ENCODE measurements around the gene NUDT12. TPM values are rescaled to one million over a fixed set of nuclear protein-coding genes. Genes with fewer than 3 reads are reported as not detected.

Gene NUDT12
- total RNA-seq, 2 experiments from 2014 or later, result 2.7 to 3.0 TPM

- intact Hi-C loops (cut with micrococcal nuclease), result no loop called here
- H3K27ac Mint-ChIP-seq, result no peak overlapping the region
- H3K27me3 Mint-ChIP-seq, result peaks cover 2% of the 10 kb centered on the region
- H3K9me3 Mint-ChIP-seq, result no peaks in the 10 kb centered on the region
- H3K36me3 Mint-ChIP-seq (ENCODE audit: low read depth), result no peaks in the 10 kb centered on the region
- ATAC-seq (no peak), DNase-seq (no peak)
- no peak overlapping the region for H3K4me3 Mint-ChIP-seq
- no peak for TF ChIP-seq CTCF (IDR thresholded peaks at IDR 0.05)
- no peaks in the 10 kb centered on the region for H3K4me1 Mint-ChIP-seq (ENCODE audit: low read depth)
- ChIA-PET POLR2A (no interaction called here), CTCF (no interaction called here)
These were observed 24.7 kb upstream of the NUDT12 start for GRCh38 chr5:103587185-103587748.

GRCh38 chr5:103582364-103582763 lies 19.8 kb upstream of the NUDT12 start:
- TF ChIP-seq CTCF (IDR thresholded peaks at IDR 0.05), result peak; percentile 54
- Mint-ChIP-seq H3K36me3 (ENCODE audit: low read depth) (no peaks in the 10 kb centered on the region), H3K4me1 (ENCODE audit: low read depth) (no peaks in the 10 kb centered on the region), H3K9me3 (no peaks in the 10 kb centered on the region), H3K27me3 (peaks cover 2% of the 10 kb centered on the region), H3K4me3 (no peak overlapping the region), H3K27ac (no peak overlapping the region)
- DNase-seq (peak; percentile 24), ATAC-seq (no peak)
- intact Hi-C loops (cut with micrococcal nuclease), result no loop called here
- CTCF ChIA-PET, result interaction anchor here (0.6 to 2.2 kb wide), 5 partner anchors 11 to 1148 kb away, joined by 3 to 5 read pairs (median 3); no protein-coding TSS in a partner anchor
- POLR2A ChIA-PET, result interaction anchor here (0.7 kb wide), 1 partner anchor 646 kb away, joined by 3 read pairs; no protein-coding TSS in a partner anchor

DNA sequence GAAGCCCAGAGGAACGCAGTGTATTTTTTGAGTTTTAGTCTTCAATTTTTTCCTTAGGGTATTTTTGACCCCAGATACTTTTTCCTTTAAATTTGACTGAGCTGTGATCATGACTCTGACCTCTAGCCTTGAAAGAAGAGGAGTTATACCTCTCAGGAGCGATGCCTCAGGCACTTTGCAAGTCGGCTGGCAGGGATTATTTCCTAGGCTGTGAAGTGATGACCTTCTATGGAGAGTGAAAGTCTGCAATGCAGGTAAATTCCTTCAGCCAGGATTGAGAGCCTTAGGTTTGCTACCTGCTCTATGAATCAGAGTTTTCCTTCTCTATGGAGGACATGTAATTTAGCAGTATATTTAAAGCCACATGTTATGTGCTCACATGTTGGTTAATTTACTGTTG lies 10.8 kb upstream of the NUDT12 start:
- Mint-ChIP-seq H3K27ac (no peak overlapping the region), H3K9me3 (no peaks in the 10 kb centered on the region)
- no peak for TF ChIP-seq CTCF (IDR thresholded peaks at IDR 0.05)

DNA sequence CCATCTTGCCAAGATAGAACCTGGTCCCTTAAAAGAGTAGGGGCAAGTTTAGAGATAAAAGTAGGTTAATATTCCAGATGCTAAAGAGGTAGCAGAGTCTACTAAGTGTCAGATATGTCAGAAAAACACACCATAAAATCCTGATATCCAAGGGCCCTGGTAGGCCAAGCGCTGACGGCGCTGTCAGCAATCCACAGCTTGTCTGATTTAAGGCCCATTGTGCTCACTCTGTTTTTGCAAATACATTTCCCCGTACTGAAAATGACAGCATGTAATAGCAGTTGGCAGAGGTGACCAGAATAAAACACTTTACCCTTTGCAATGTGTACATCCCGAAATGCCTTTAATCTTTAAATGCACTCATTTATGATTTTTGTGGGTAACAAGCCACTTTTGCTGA lies 9.9 kb upstream of the NUDT12 start:
- no peaks in the 10 kb centered on the region for H3K4me1 Mint-ChIP-seq (ENCODE audit: low read depth)
- no peak overlapping the region for H3K4me3 Mint-ChIP-seq
- H3K27me3 Mint-ChIP-seq, result peaks cover 9% of the 10 kb centered on the region
- no peak for TF ChIP-seq CTCF (IDR thresholded peaks at IDR 0.05)
- DNase-seq (no peak), ATAC-seq (no peak)
- intact Hi-C loops (cut with micrococcal nuclease), result loop anchor here (10.0 kb wide), 1 partner anchor 612 kb away; no protein-coding TSS in a partner anchor
- H3K9me3 Mint-ChIP-seq, result no peaks in the 10 kb centered on the region
- H3K36me3 Mint-ChIP-seq (ENCODE audit: low read depth), result no peaks in the 10 kb centered on the region
- POLR2A ChIA-PET, result no interaction called here
- H3K27ac Mint-ChIP-seq, result no peak overlapping the region
- CTCF ChIA-PET, result no interaction called here

More for the DNA sequence above, 10.8 kb upstream of the NUDT12 start:
- DNase-seq (no peak), ATAC-seq (no peak)
- Mint-ChIP-seq H3K4me3 (no peak overlapping the region), H3K4me1 (ENCODE audit: low read depth) (no peaks in the 10 kb centered on the region), H3K36me3 (ENCODE audit: low read depth) (no peaks in the 10 kb centered on the region), H3K27me3 (peaks cover 9% of the 10 kb centered on the region)
- ChIA-PET POLR2A (no interaction called here), CTCF (no interaction called here)
- intact Hi-C loops (cut with micrococcal nuclease), result loop anchor here (10.0 kb wide), 1 partner anchor 611 kb away; no protein-coding TSS in a partner anchor

DNA sequence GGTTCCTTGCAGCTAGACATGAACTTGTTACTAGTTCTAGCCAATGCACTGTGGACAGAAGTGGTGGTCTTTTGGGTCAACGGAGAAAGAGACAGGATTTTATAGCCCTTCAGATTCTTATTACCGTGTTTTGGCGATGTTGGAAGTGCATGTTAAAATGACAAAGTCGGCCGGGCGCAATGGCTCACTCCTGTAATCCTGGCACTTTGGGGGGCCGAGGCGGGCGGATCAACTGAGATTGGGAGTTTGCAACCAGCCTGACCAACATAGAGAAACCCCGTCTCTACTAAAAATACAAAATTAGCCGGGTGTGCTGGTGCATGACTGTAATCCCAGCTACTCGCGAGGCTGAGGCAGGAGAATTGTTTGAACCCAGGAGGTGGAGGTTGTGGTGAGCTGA lies 9.1 kb upstream of the NUDT12 start:
- no peak for TF ChIP-seq CTCF (IDR thresholded peaks at IDR 0.05)
- no peaks in the 10 kb centered on the region for H3K36me3 Mint-ChIP-seq (ENCODE audit: low read depth)
- intact Hi-C loops (cut with micrococcal nuclease), result loop anchor here (10.0 kb wide), 1 partner anchor 613 kb away; no protein-coding TSS in a partner anchor
- no peaks in the 10 kb centered on the region for H3K4me1 Mint-ChIP-seq (ENCODE audit: low read depth)
- ChIA-PET POLR2A (no interaction called here), CTCF (no interaction called here)
- peaks cover 9% of the 10 kb centered on the region for H3K27me3 Mint-ChIP-seq
- no peak for DNase-seq
- H3K27ac Mint-ChIP-seq, result no peak overlapping the region
- no peak overlapping the region for H3K4me3 Mint-ChIP-seq
- ATAC-seq, result no peak
- H3K9me3 Mint-ChIP-seq, result no peaks in the 10 kb centered on the region
